Liver (tissue), 9 donors: Measurements from ENCODE around the gene EPHB2. TPM values are rescaled to one million over a fixed set of nuclear protein-coding genes. Genes with fewer than 3 reads are reported as not detected.

Experiments used
- DNase-seq: peaks from one replicate; pipeline ENCODE4 v3.0.0-alpha.2; 2017; ENCODE audit warnings: low spot score
- H3K27ac ChIP-seq, 2 donors: one replicate each; pipeline ENCODE4 v1.7.0; 2013; ENCODE audit warnings: inconsistent platforms in 2 of 2, low read length in 2 of 2, control low read depth in 1 of 2, low read depth in 1 of 2, mild to moderate bottlenecking in 1 of 2
- H3K27me3 ChIP-seq, 4 donors: one replicate each; pipeline versions ENCODE4 v1.6.1 to v1.7.0; 2013; ENCODE audit warnings: low read length in 3 of 4, inconsistent platforms in 1 of 4, mild to moderate bottlenecking in 1 of 4, moderate library complexity in 1 of 4; ENCODE audit not compliant: control insufficient read depth in 4 of 4, insufficient read depth in 4 of 4
- H3K36me3 ChIP-seq, 4 donors: one replicate each; pipeline versions ENCODE4 v1.6.1 to v1.7.0; 2013; ENCODE audit warnings: low read length in 3 of 4, mild to moderate bottlenecking in 3 of 4, low read depth in 1 of 4, moderate library complexity in 1 of 4; ENCODE audit not compliant: control insufficient read depth in 4 of 4, insufficient read depth in 3 of 4
- H3K4me1 ChIP-seq, 4 donors: one replicate each; pipeline versions ENCODE4 v1.6.1 to v1.7.0; 2013; ENCODE audit warnings: low read length in 3 of 4, mild to moderate bottlenecking in 3 of 4, moderate library complexity in 1 of 4; ENCODE audit not compliant: control insufficient read depth in 4 of 4, insufficient read depth in 4 of 4
- H3K4me3 ChIP-seq, 3 donors: one replicate each; pipeline versions ENCODE4 v1.6.1 to v1.7.0; 2013; ENCODE audit warnings: low read length in 3 of 3, control low read depth in 1 of 3, low read depth in 1 of 3, mild to moderate bottlenecking in 1 of 3
- H3K9ac ChIP-seq, 2 donors: one replicate each; pipeline ENCODE4 v1.7.0; 2013; ENCODE audit warnings: low read length in 2 of 2, mild to moderate bottlenecking in 2 of 2, moderate library complexity in 2 of 2, control low read depth in 1 of 2, low read depth in 1 of 2
- H3K9me3 ChIP-seq, 4 donors: one replicate each; pipeline versions ENCODE4 v1.6.1 to v1.7.0; 2013; ENCODE audit warnings: low read length in 3 of 4; ENCODE audit not compliant: control insufficient read depth in 4 of 4
- EGR1 ChIP-seq, 2 donors: IDR thresholded peaks; 2 replicates each; pipeline ENCODE4 v1.6.1; 2016 to 2018; ENCODE audit warnings: antibody characterized with exemption in 2 of 2, low read depth in 2 of 2
- FOXA1 ChIP-seq: IDR thresholded peaks from 2 replicates; pipeline ENCODE4 v1.6.1; 2016; ENCODE audit warnings: antibody characterized with exemption
- FOXA2 ChIP-seq: IDR thresholded peaks from 2 replicates; pipeline ENCODE4 v1.6.1; 2016; ENCODE audit warnings: antibody characterized with exemption
- GABPA ChIP-seq, 2 donors: IDR thresholded peaks in 1 of 2; conservative IDR thresholded peaks in 1 of 2; 2 replicates each; pipeline ENCODE4 v1.6.1; 2016; ENCODE audit warnings: antibody characterized with exemption in 2 of 2, mild to moderate bottlenecking in 1 of 2, moderate library complexity in 1 of 2
- HNF4A ChIP-seq, 2 donors: conservative IDR thresholded peaks; 2 replicates each; pipeline ENCODE4 v1.6.1; 2016; ENCODE audit warnings: antibody characterized with exemption in 2 of 2, mild to moderate bottlenecking in 2 of 2
- HNF4G ChIP-seq: IDR thresholded peaks from 2 replicates; pipeline ENCODE4 v1.6.1; 2016; ENCODE audit warnings: antibody characterized with exemption
- JUND ChIP-seq, 2 donors: IDR thresholded peaks; 2 replicates each; pipeline ENCODE4 v1.6.1; 2016; ENCODE audit warnings: antibody characterized with exemption in 2 of 2
- NR2F2 ChIP-seq: IDR thresholded peaks from 2 replicates; pipeline ENCODE4 v1.6.1; 2016; ENCODE audit warnings: antibody characterized with exemption
- RAD21 ChIP-seq, 2 donors: IDR thresholded peaks; 2 replicates each; pipeline ENCODE4 v1.6.1; 2016; ENCODE audit warnings: antibody characterized with exemption in 2 of 2, mild to moderate bottlenecking in 2 of 2
- RXRA ChIP-seq, 2 donors: IDR thresholded peaks; 2 replicates each; pipeline ENCODE4 v1.6.1; 2017 to 2018; ENCODE audit warnings: antibody characterized with exemption in 2 of 2, mild to moderate bottlenecking in 1 of 2
- SP1 ChIP-seq: IDR thresholded peaks from 2 replicates; pipeline ENCODE4 v1.6.1; 2018; ENCODE audit warnings: antibody characterized with exemption, mild to moderate bottlenecking
- TAF1 ChIP-seq: conservative IDR thresholded peaks from 2 replicates; pipeline ENCODE4 v1.6.1; 2016; ENCODE audit warnings: antibody characterized with exemption, mild to moderate bottlenecking
- YY1 ChIP-seq: IDR thresholded peaks from 2 replicates; pipeline ENCODE4 v1.6.1; 2016; ENCODE audit warnings: antibody characterized with exemption, mild to moderate bottlenecking
- WGBS: extraction: QIAGEN DNeasy Blood & Tissue Kit; methylation state at CpG from one replicate; pipeline ENCODE4 v1.1.7; 2013; 5-methylcytosine and 5-hydroxymethylcytosine counted together
- polyA plus RNA-seq, 2 donors: library from polyadenylated mRNA; stranded (reverse) in 1 of 2; unstranded in 1 of 2; fragments of 200-250 nt in 1 of 2; fragments of >200 nt in 1 of 2; fragmentation: Nextera tagmentation in 1 of 2; extraction: Ambion mirVana in 1 of 2; gene quantifications; one replicate each; pipeline versions ENCODE4 v1.2.1 to v1.2.3, GENCODE V29; 2013 to 2015
- total RNA-seq, 2 donors: library from RNA; depleted of rRNA; stranded (reverse); fragments of >200 nt; gene quantifications; one replicate each; pipeline ENCODE4 v1.2.3, GENCODE V29; 2014
- TF ChIP-seq, protein P1 (sequence below): IDR thresholded peaks from 2 replicates; pipeline ENCODE4 v1.6.1; 2016; ENCODE audit warnings: antibody characterized with exemption
- TF ChIP-seq, protein P2 (sequence below): IDR thresholded peaks from 2 replicates; pipeline ENCODE4 v1.6.1; 2016; ENCODE audit warnings: antibody characterized with exemption
- TF ChIP-seq, protein P3 (sequence below): fragments of 150-350 bp; IDR thresholded peaks from 2 replicates; pipeline ENCODE4 v1.5.1; 2017; ENCODE audit warnings: improper control_type of control experiment, low read depth, low read length; ENCODE audit not compliant: missing input control
- TF ChIP-seq, protein P4 (sequence below): IDR thresholded peaks from 2 replicates; pipeline ENCODE4 v1.6.1; 2016; ENCODE audit warnings: antibody characterized with exemption
- TF ChIP-seq, protein P5 (sequence below): IDR thresholded peaks from 2 replicates; pipeline ENCODE4 v1.6.1; 2016; ENCODE audit warnings: antibody characterized with exemption, mild to moderate bottlenecking
- donor health status: healthy.
- donor health status: healthy.
- donor health status: healthy.
- donor health status: healthy.
- donor health status: healthy.

The EPHB2 gene
- total and polyA plus RNA-seq, 4 donors, result 0.07 to 1.0 (median 0.38) TPM

GRCh38 chr1:22714455-22714854 is 3.8 kb downstream of the EPHB2 start:
- no peak for DNase-seq
- Histone ChIP-seq H3K36me3 (no peaks in the 10 kb centered on the region), H3K4me1 (peaks cover 3 to 12% (median 5%) of the 10 kb centered on the region in 4 donors), H3K4me3 (no peak overlapping the region), H3K9ac (no peak overlapping the region), H3K27me3 (peaks cover 0 to 2% (median under 1%) of the 10 kb centered on the region in 4 donors), H3K9me3 (no peaks in the 10 kb centered on the region), H3K27ac (no peak overlapping the region)
- 76% methylated on average over 3 of the region's 3 CpGs for WGBS
- TF ChIP-seq FOXA2 (no peak), HNF4G (no peak), TAF1 (no peak), GABPA (IDR thresholded peaks at IDR 0.05 in 1 of 2, conservative IDR thresholded peaks at IDR 0.05 in 1 of 2) (no peak), RAD21 (IDR thresholded peaks at IDR 0.05) (no peak), HNF4A (conservative IDR thresholded peaks at IDR 0.05) (no peak), JUND (IDR thresholded peaks at IDR 0.05) (no peak), EGR1 (IDR thresholded peaks at IDR 0.05; ENCODE audit: low read depth in 2 of 2) (no peak), YY1 (no peak), RXRA (IDR thresholded peaks at IDR 0.05) (no peak), SP1 (no peak), NR2F2 (no peak), FOXA1 (no peak)
- TF ChIP-seq, protein P1, sequence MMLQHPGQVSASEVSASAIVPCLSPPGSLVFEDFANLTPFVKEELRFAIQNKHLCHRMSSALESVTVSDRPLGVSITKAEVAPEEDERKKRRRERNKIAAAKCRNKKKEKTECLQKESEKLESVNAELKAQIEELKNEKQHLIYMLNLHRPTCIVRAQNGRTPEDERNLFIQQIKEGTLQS, result no peak
- TF ChIP-seq, protein P2, sequence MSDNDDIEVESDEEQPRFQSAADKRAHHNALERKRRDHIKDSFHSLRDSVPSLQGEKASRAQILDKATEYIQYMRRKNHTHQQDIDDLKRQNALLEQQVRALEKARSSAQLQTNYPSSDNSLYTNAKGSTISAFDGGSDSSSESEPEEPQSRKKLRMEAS, result no peak
- TF ChIP-seq, protein P3, sequence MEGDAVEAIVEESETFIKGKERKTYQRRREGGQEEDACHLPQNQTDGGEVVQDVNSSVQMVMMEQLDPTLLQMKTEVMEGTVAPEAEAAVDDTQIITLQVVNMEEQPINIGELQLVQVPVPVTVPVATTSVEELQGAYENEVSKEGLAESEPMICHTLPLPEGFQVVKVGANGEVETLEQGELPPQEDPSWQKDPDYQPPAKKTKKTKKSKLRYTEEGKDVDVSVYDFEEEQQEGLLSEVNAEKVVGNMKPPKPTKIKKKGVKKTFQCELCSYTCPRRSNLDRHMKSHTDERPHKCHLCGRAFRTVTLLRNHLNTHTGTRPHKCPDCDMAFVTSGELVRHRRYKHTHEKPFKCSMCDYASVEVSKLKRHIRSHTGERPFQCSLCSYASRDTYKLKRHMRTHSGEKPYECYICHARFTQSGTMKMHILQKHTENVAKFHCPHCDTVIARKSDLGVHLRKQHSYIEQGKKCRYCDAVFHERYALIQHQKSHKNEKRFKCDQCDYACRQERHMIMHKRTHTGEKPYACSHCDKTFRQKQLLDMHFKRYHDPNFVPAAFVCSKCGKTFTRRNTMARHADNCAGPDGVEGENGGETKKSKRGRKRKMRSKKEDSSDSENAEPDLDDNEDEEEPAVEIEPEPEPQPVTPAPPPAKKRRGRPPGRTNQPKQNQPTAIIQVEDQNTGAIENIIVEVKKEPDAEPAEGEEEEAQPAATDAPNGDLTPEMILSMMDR, result no peak
- TF ChIP-seq, protein P4, sequence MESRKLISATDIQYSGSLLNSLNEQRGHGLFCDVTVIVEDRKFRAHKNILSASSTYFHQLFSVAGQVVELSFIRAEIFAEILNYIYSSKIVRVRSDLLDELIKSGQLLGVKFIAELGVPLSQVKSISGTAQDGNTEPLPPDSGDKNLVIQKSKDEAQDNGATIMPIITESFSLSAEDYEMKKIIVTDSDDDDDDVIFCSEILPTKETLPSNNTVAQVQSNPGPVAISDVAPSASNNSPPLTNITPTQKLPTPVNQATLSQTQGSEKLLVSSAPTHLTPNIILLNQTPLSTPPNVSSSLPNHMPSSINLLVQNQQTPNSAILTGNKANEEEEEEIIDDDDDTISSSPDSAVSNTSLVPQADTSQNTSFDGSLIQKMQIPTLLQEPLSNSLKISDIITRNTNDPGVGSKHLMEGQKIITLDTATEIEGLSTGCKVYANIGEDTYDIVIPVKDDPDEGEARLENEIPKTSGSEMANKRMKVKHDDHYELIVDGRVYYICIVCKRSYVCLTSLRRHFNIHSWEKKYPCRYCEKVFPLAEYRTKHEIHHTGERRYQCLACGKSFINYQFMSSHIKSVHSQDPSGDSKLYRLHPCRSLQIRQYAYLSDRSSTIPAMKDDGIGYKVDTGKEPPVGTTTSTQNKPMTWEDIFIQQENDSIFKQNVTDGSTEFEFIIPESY, result no peak
- TF ChIP-seq, protein P5, sequence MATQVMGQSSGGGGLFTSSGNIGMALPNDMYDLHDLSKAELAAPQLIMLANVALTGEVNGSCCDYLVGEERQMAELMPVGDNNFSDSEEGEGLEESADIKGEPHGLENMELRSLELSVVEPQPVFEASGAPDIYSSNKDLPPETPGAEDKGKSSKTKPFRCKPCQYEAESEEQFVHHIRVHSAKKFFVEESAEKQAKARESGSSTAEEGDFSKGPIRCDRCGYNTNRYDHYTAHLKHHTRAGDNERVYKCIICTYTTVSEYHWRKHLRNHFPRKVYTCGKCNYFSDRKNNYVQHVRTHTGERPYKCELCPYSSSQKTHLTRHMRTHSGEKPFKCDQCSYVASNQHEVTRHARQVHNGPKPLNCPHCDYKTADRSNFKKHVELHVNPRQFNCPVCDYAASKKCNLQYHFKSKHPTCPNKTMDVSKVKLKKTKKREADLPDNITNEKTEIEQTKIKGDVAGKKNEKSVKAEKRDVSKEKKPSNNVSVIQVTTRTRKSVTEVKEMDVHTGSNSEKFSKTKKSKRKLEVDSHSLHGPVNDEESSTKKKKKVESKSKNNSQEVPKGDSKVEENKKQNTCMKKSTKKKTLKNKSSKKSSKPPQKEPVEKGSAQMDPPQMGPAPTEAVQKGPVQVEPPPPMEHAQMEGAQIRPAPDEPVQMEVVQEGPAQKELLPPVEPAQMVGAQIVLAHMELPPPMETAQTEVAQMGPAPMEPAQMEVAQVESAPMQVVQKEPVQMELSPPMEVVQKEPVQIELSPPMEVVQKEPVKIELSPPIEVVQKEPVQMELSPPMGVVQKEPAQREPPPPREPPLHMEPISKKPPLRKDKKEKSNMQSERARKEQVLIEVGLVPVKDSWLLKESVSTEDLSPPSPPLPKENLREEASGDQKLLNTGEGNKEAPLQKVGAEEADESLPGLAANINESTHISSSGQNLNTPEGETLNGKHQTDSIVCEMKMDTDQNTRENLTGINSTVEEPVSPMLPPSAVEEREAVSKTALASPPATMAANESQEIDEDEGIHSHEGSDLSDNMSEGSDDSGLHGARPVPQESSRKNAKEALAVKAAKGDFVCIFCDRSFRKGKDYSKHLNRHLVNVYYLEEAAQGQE, result no peak
